GM23338 (cell line): ENCODE results near the gene GARS1. TPM values are rescaled to one million over a fixed set of nuclear protein-coding genes. Genes with fewer than 3 reads are reported as not detected.

ENCODE experiments used
- ATAC-seq: fragments of 200-7000 bp; cut with Tn5 transposase; 3 replicates; pipeline ENCODE4 v1.9.1; 2020
- DNase-seq: peaks from one replicate; pipeline ENCODE4 v3.0.0-alpha.2; 2015; ENCODE audit warnings: low spot score
- H2AFZ ChIP-seq: fragments of 200-600 bp; sonication (generic); 2 replicates; pipeline ENCODE4 v1.8.0; 2016; ENCODE audit warnings: antibody characterized with exemption, mild to moderate bottlenecking, moderate library complexity
- H3F3A ChIP-seq: fragments of 200-600 bp; sonication (generic); replicated peaks from 2 replicates; pipeline ENCODE4 v1.8.0; 2017; ENCODE audit warnings: antibody characterized with exemption, mixed run types, low read depth
- H3K27ac ChIP-seq: fragments of 200-600 bp; sonication (generic); 2 replicates; pipeline ENCODE4 v1.6.1; 2016; ENCODE audit warnings: low read depth
- H3K27me3 ChIP-seq: fragments of 200-600 bp; sonication (generic); 2 replicates; pipeline ENCODE4 v1.8.0; 2016; ENCODE audit warnings: mild to moderate bottlenecking, mixed run types, moderate library complexity; ENCODE audit not compliant: insufficient read depth
- H3K36me3 ChIP-seq: fragments of 200-600 bp; sonication (generic); 2 replicates; pipeline ENCODE4 v1.8.0; 2016; ENCODE audit warnings: mild to moderate bottlenecking; ENCODE audit not compliant: insufficient read depth
- H3K4me1 ChIP-seq: fragments of 200-600 bp; sonication (generic); 2 replicates; pipeline ENCODE4 v1.8.0; 2016; ENCODE audit warnings: mild to moderate bottlenecking, moderate library complexity; ENCODE audit not compliant: insufficient read depth
- H3K4me2 ChIP-seq: fragments of 200-600 bp; sonication (generic); 2 replicates; pipeline ENCODE4 v1.7.1; 2017; ENCODE audit warnings: mixed run types
- H3K4me3 ChIP-seq: fragments of 200-600 bp; sonication (generic); 2 replicates; pipeline ENCODE4 v1.6.1; 2016; ENCODE audit warnings: mixed run types
- H3K79me2 ChIP-seq: fragments of 200-600 bp; sonication (generic); replicated peaks from 2 replicates; pipeline ENCODE4 v1.8.0; 2017; ENCODE audit warnings: mild to moderate bottlenecking; ENCODE audit not compliant: insufficient read depth
- H3K9me2 ChIP-seq: fragments of 200-600 bp; sonication (generic); 2 replicates; pipeline ENCODE4 v1.8.0; 2017; ENCODE audit not compliant: insufficient read depth
- H4K20me1 ChIP-seq: fragments of 200-600 bp; sonication (generic); replicated peaks from 2 replicates; pipeline ENCODE4 v1.8.0; 2017; ENCODE audit warnings: mild to moderate bottlenecking; ENCODE audit not compliant: insufficient read depth
- H3K27ac Mint-ChIP-seq: 2 replicates; pipeline ENCODE4 v1.8.0; 2020; ENCODE audit warnings: inconsistent platforms, mild to moderate bottlenecking, moderate library complexity, mixed read lengths
- H3K27me3 Mint-ChIP-seq: 3 replicates; pipeline ENCODE4 v1.8.0; 2022; ENCODE audit warnings: low read depth, mild to moderate bottlenecking, moderate library complexity, mixed read lengths, inconsistent platforms; ENCODE audit not compliant: insufficient read depth, poor library complexity
- H3K36me3 Mint-ChIP-seq: 3 replicates; pipeline ENCODE4 v1.8.0; 2021; ENCODE audit warnings: low read depth, mild to moderate bottlenecking, inconsistent platforms, moderate library complexity, mixed read lengths
- H3K4me1 Mint-ChIP-seq: 3 replicates; pipeline ENCODE4 v1.8.0; 2020; ENCODE audit warnings: mild to moderate bottlenecking, inconsistent platforms, mixed read lengths
- H3K4me3 Mint-ChIP-seq: 3 replicates; pipeline ENCODE4 v1.8.0; 2021; ENCODE audit warnings: moderate library complexity, mild to moderate bottlenecking, inconsistent platforms, mixed read lengths
- H3K9me3 Mint-ChIP-seq: 3 replicates; pipeline ENCODE4 v1.8.0; 2020; ENCODE audit warnings: moderate library complexity, mild to moderate bottlenecking, inconsistent platforms, mixed read lengths
- JUNB ChIP-seq: IDR thresholded peaks from one replicate; pipeline ENCODE4 v1.6.1; 2016; ENCODE audit warnings: antibody characterized with exemption; ENCODE audit not compliant: unreplicated experiment
- POLR2AphosphoS5 ChIP-seq: IDR thresholded peaks from 2 replicates; pipeline ENCODE4 v1.6.1; 2016; ENCODE audit warnings: antibody characterized with exemption, low read depth
- ZNF114 ChIP-seq: fragments of 250-450 bp; sonication (Bioruptor Pico); IDR thresholded peaks from 2 replicates; pipeline ENCODE4 v1.5.0; 2020; ENCODE audit warnings: mild to moderate bottlenecking, moderate library complexity
- polyA plus RNA-seq: library from polyadenylated mRNA; unstranded; fragments of >200 nt; fragmentation: Nextera tagmentation; extraction: Ambion mirVana; gene quantifications from 2 replicates; pipeline ENCODE4 v1.2.1, GENCODE V29; 2016
- total RNA-seq: library from RNA; depleted of rRNA; stranded (reverse); fragments of >200 nt; shearing (Covaris generic); gene quantifications from 2 replicates; pipeline ENCODE4 v1.2.3, GENCODE V29; 2014
- TF ChIP-seq, protein P1 (sequence below): fragments of 250-450 bp; sonication (Bioruptor Pico); IDR thresholded peaks from 2 replicates; pipeline ENCODE4 v1.5.0; 2020; ENCODE audit warnings: mild to moderate bottlenecking, moderate library complexity

GARS1 gene
- total and polyA plus RNA-seq, 2 experiments from 2014 or later: 207 to 241 TPM

DNA sequence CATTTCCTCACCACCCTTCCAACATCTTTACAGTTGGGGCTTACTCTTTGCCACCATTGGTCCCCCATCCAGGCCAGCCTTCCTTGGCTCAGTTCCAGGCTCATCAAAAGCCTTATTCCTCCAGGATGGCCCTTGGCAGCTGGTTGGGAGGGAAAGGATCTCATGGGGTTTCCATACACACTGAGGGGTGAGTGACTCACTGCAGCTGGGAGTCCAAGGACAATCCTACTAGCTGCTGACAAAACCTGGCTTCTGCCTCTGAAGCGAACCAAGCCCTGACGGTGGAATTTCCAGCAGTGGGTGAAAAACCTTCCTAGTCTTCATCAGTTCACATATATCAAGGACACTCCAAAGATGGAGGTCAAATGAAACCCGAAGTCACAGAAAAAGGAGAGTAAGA, 64.6 kb downstream of the GARS1 start (continued):
- TF ChIP-seq, protein P1, sequence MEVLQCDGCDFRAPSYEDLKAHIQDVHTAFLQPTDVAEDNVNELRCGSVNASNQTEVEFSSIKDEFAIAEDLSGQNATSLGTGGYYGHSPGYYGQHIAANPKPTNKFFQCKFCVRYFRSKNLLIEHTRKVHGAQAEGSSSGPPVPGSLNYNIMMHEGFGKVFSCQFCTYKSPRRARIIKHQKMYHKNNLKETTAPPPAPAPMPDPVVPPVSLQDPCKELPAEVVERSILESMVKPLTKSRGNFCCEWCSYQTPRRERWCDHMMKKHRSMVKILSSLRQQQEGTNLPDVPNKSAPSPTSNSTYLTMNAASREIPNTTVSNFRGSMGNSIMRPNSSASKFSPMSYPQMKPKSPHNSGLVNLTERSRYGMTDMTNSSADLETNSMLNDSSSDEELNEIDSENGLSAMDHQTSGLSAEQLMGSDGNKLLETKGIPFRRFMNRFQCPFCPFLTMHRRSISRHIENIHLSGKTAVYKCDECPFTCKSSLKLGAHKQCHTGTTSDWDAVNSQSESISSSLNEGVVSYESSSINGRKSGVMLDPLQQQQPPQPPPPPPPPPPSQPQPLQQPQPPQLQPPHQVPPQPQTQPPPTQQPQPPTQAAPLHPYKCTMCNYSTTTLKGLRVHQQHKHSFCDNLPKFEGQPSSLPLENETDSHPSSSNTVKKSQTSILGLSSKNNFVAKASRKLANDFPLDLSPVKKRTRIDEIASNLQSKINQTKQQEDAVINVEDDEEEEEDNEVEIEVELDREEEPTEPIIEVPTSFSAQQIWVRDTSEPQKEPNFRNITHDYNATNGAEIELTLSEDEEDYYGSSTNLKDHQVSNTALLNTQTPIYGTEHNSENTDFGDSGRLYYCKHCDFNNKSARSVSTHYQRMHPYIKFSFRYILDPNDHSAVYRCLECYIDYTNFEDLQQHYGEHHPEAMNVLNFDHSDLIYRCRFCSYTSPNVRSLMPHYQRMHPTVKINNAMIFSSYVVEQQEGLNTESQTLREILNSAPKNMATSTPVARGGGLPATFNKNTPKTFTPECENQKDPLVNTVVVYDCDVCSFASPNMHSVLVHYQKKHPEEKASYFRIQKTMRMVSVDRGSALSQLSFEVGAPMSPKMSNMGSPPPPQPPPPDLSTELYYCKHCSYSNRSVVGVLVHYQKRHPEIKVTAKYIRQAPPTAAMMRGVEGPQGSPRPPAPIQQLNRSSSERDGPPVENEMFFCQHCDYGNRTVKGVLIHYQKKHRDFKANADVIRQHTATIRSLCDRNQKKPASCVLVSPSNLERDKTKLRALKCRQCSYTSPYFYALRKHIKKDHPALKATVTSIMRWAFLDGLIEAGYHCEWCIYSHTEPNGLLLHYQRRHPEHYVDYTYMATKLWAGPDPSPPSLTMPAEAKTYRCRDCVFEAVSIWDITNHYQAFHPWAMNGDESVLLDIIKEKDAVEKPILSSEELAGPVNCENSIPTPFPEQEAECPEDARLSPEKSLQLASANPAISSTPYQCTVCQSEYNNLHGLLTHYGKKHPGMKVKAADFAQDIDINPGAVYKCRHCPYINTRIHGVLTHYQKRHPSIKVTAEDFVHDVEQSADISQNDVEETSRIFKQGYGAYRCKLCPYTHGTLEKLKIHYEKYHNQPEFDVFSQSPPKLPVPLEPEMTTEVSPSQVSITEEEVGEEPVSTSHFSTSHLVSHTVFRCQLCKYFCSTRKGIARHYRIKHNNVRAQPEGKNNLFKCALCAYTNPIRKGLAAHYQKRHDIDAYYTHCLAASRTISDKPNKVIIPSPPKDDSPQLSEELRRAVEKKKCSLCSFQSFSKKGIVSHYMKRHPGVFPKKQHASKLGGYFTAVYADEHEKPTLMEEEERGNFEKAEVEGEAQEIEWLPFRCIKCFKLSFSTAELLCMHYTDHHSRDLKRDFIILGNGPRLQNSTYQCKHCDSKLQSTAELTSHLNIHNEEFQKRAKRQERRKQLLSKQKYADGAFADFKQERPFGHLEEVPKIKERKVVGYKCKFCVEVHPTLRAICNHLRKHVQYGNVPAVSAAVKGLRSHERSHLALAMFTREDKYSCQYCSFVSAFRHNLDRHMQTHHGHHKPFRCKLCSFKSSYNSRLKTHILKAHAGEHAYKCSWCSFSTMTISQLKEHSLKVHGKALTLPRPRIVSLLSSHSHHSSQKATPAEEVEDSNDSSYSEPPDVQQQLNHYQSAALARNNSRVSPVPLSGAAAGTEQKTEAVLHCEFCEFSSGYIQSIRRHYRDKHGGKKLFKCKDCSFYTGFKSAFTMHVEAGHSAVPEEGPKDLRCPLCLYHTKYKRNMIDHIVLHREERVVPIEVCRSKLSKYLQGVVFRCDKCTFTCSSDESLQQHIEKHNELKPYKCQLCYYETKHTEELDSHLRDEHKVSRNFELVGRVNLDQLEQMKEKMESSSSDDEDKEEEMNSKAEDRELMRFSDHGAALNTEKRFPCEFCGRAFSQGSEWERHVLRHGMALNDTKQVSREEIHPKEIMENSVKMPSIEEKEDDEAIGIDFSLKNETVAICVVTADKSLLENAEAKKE (CRISPR knock-in tag): no peak
- no peak for TF ChIP-seq JUNB
- no peak for TF ChIP-seq ZNF114 (CRISPR knock-in tag)

DNA sequence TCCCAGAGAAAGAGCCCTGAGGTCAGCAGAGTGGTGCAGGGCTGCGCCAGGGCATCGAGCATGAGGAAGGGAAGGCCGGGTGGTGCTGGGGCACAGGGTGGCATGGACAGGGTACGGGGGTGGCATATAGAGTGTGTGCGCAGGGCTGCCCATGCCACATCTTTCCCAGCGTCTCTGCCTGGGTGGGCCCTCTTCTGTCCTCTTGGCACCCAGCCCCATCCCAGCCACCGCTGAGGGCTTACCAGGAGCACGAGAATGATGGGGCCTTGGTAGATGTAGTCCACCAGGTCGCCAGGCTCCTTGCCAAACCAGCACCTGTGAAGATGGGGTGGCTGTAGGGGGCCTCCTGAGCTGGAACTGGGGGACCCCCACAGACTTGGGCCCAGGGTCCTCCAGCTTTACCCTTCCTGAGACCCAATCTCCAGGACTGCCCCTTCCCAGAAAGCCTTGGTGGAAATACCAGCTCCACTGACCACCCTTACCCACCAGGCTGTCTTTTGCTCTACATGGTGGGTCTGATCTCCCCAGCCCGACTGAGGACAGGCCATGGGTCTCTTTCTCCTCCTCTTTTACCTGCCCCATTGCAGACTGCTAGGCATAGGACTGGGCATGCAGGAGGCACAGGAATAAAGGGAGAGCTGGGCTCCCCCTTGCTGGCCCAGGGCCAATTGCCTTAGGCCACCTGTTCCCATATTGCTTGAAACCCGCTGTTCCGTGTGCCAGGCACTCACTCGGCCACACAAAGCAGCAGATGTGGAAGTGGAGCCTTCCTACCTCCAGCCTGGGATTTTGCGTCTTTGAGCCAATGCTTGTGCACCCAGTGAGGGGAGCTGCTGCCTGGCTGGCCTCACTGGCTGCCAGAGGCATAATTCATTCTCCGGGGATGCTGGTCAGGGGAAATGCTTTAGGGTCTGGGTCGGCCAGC, 65.9 kb downstream of the GARS1 start:
- H3K9me3 Mint-ChIP-seq: no peaks in the 10 kb centered on the region

More for the DNA sequence above, 65.9 kb downstream of the GARS1 start:
- no peak for TF ChIP-seq POLR2AphosphoS5
- H3K27me3 Mint-ChIP-seq: peaks cover 9% of the 10 kb centered on the region
- Histone ChIP-seq H3K4me2 (no peak overlapping the region), H3K4me3 (no peak overlapping the region), H4K20me1 (no peaks in the 10 kb centered on the region), H3K79me2 (no peaks in the 10 kb centered on the region), H3F3A (no peaks in the 10 kb centered on the region), H3K9me2 (0 out of 2 replicates have a peak, but pooled peaks cover 5% of the 10 kb centered on the region), H3K27ac (no peak overlapping the region), H3K36me3 (no peaks in the 10 kb centered on the region), H3K4me1 (no peaks in the 10 kb centered on the region), H3K27me3 (no peaks in the 10 kb centered on the region), H2AFZ (no peak overlapping the region)
- H3K36me3 Mint-ChIP-seq: no peaks in the 10 kb centered on the region
- DNase-seq: no peak
- no peak overlapping the region for H3K27ac Mint-ChIP-seq
- no peak overlapping the region for H3K4me3 Mint-ChIP-seq
- H3K4me1 Mint-ChIP-seq: peaks cover 2% of the 10 kb centered on the region; the same call in 1 of the 3 replicates
- ATAC-seq: no peak
